Camera-type eye (tissue), 1 donor: ENCODE measurements around the gene TOM1L1. TPM values are rescaled to one million over a fixed set of nuclear protein-coding genes. Genes with fewer than 3 reads are reported as not detected.

Source experiments
- total RNA-seq: library from RNA; depleted of rRNA; stranded (reverse); fragments of >200 nt; gene quantifications from one replicate; pipeline ENCODE4 v1.2.3, GENCODE V29; 2014

Gene TOM1L1, protein sequence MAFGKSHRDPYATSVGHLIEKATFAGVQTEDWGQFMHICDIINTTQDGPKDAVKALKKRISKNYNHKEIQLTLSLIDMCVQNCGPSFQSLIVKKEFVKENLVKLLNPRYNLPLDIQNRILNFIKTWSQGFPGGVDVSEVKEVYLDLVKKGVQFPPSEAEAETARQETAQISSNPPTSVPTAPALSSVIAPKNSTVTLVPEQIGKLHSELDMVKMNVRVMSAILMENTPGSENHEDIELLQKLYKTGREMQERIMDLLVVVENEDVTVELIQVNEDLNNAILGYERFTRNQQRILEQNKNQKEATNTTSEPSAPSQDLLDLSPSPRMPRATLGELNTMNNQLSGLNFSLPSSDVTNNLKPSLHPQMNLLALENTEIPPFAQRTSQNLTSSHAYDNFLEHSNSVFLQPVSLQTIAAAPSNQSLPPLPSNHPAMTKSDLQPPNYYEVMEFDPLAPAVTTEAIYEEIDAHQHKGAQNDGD
- total RNA-seq: 61.0 TPM

GRCh38 chr17:54900457-54901229 lies at the start of gene TOM1L1:
Gene TOM1L1, plus strand, starts transcription at chr17:54900852. Its CDS starts 14 bp downstream, at chr17:54900866.

GRCh38 chr17:54968262-54968987 lies 67.8 kb downstream of the TOM1L1 start, which contains the start of the genes COX11 and STXBP4:
Gene COX11, minus strand, starts transcription at chr17:54968654. Its CDS starts 8 bp downstream, at chr17:54968646.
Gene STXBP4, plus strand, starts transcription at chr17:54968765. Its CDS starts 17,455 bp downstream, at chr17:54986220.

Other genes starting within 250 kb of the TOM1L1 start
- 86.3 TPM for gene COX11, start 67.8 kb downstream of the TOM1L1 start, total RNA-seq
- gene STXBP4, start 67.9 kb downstream of the TOM1L1 start, total RNA-seq: 128 TPM